Ammon's horn (tissue), 1 donor: ENCODE data around the gene FGF9.

Experiments
- DNase-seq: peaks from one replicate; pipeline ENCODE4 v3.0.0-alpha.2; 2016; ENCODE audit warnings: low spot score

The FGF9 gene

GRCh38 chr13:21710163-21710562 is 39.3 kb downstream of the FGF9 start:
- no peak for DNase-seq

DNA sequence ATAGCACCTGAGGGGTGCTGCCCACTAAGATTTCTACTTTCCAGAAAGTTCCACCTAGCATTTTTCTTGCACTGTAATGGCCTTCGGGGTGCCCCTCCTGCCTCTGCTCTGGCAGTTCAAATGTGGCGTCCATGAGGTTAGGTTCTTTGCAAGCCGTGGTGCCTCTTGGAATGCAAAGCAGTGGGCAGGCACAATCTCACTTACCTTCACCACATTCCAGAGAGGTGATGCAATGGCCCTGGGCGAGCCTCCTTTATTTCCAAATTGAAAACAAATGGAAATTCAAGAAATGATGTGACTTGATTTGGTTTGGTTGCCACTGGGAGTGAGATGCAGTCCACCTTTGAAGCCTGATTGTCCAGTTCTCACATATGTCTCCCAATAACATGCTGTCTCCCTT is 46.9 kb downstream of the FGF9 start:
- DNase-seq: no peak

DNA sequence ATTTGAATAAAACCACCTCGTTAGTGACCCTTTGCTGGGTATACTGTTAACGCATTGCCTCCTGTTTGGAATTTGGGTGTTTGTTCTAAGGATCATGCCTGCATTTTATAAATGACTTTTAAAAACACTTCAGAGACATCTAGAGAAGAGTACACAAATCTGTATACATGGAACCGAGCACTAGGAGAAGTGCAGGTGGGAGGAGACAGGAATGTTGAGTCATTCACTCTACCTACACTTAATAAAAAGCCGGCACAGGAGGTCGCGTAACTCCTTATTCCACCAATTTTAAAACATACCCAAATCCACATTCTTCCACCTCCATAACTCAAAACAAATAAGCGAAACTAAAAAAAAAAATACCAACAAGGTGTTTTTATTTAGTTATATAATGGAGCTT is 48.6 kb downstream of the FGF9 start:
- DNase-seq: no peak

DNA sequence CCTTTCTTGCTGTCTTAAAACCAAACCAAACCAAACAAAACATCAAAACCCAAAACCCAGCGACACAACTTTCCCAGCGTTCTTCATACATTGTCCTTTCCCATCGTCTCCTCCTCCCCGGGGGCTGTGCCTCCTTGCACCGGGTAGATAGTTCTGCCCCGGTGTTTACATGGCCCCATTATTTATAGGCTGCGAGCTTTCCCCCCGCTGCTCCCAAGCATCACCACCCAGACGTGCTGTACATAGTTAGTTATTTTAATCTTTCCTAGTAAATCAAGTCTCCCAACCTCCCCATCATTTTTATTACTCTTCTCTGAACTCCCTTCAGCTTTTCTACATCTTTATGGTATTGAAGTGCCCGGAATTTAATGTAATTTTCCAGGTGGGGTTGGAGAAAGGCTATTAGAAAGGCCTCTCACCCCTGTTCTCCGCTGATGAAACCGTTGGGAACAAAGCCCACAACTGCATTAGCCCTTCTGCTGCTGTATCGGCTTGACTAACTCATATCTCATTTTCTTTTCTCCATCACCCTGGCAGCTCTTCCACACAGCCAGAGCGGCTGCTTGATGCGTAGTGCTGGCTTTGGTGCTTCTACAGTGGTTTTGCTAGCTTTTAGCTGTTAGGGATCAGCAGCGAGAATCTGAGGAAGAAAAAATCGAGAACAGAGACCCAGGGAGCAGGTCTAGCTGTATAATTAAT is 53.1 kb downstream of the FGF9 start:
- no peak for DNase-seq

DNA sequence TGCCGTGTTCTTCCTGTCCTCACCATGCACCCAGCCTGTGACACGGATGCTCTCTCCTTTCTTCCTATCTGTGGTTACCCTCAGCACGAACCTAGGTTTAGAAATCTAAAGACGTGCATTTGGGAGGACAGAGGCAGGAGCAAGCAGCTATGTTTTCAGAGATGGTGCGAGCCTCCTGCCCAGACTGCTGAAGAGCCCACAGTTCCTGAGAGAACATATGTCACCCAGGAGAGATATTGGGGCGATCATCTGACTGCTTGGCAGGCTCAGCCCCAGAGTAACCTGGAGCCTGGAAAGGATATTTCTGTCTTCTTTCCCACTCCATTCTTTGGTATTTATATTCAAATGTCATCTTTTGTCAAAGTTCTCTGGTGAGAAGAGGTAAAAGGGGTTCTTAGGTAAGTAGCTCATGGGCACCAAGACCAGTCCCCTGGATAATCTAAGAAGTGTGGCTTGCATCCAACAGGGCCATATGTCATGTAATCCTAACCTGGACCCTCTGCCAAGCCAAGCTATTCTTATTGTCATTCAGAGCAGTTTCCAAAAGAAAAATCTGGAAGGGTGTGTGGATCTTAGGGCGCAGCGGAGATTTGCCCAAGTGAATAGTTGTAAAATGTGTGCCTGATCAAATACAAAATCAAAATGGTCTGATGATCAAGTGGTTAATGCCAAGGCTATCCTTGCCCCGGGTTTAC is 59.5 kb downstream of the FGF9 start:
- no peak for DNase-seq

DNA sequence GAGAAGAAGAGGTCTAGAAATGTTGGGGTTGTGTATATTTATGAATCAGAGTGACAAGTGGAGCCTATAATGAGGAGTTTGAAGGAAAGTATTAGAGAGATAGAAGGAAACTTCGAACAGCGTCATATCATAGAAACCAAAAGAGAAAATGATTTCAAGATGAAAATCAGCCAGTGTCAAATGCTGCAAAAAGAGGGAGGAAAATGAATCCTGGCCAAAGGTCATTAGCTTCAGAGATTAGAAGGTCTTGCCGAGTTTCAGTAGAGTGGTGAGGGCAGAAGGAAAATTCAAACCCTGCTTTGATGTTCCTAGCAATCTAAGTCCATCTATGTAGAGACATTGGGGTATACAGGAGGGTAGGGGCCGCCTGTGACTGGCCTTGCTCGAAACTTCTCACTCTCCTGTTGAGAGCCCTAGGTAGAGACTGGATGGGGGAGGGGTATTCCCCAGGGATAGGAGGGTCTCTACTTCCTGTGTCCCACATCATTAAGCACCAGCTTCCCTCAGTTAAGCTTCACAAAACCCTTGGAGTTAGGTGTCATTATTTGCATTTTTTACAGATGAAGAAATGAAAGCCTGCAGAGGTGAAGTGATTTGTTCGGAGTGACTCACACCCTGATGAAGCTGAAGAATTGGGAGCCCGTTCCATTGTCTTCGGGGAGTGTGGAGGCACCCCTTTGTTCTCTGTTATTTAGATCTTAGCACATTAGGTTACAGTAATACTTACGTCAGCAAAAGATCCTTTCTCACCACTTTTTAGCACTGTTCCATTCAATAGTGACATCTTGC is 62.8 kb downstream of the FGF9 start:
- DNase-seq: no peak

GRCh38 chr13:21734961-21735360 is 64.1 kb downstream of the FGF9 start:
- no peak for DNase-seq

- no peak for DNase-seq
Observed at GRCh38 chr13:21735701-21736401, 65.0 kb downstream of the FGF9 start.

DNA sequence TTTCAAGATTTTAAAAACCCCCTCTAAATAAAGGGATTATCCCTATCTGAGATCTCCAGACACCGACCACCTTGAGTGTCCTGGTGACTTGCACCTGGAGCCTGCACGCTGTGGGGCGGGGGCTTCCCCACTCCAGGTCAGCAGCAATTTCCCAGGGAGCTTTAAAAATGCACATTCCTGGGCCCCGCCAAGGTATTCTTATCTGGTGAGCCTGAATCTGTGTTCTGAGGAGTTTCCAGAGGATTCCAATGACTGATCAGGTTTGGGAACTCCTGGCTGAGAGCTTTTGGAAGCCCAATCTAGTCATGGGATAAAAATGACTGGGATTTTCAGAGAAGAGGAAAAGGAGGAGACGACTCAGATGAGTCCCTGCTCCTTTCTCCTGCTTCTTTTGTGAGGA is 66.1 kb downstream of the FGF9 start:
- no peak for DNase-seq

GRCh38 chr13:21738630-21739029 is 67.8 kb downstream of the FGF9 start:
- DNase-seq: no peak

DNA sequence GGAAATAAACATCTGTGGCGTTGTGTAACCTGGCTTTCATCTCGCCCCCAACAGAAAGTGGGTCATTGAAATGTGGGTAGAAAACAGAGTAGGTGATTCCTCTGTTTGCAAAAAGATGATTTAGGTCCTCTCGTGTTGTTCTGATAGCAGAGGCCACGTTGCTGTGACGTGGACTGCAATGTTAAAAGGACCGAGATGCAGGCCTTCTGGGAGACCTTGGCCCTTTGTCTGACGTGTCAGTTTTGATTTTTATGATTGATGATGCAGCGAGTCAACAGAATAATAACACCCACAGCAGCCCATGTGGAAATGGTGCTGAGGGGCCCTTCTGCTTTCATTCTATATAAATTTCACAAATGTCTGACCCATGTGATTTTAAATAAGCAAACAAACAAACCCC is 68.9 kb downstream of the FGF9 start:
- no peak for DNase-seq

DNA sequence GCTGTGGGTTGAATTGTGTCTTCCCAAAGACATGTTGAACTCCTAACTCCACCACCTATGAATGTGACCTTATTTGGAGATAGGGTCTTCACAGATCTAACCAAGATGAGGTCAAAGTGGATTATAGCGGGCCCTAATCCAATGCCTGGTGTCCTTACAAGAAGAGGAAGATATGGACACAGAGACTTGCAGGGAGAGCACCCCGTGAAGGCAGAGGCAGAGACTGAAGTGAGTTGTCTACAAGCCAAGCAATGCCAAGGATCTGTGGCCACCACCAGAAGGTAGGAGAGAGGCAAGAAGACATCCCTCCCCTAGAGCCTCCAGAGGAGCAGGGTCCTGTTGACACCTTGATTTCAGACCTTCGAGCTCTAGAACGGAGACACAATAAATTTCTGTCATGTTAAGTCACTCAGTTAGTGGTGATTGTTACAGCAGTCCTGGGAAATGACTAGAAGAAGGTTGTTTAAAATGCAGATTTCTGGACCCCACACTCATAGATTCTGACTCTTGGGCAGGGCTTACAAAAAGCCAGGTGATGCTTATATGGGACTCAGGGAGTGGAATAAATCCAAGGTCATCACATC is 70.6 kb downstream of the FGF9 start:
- no peak for DNase-seq

GRCh38 chr13:21742096-21742495 is 71.2 kb downstream of the FGF9 start:
- no peak for DNase-seq

DNA sequence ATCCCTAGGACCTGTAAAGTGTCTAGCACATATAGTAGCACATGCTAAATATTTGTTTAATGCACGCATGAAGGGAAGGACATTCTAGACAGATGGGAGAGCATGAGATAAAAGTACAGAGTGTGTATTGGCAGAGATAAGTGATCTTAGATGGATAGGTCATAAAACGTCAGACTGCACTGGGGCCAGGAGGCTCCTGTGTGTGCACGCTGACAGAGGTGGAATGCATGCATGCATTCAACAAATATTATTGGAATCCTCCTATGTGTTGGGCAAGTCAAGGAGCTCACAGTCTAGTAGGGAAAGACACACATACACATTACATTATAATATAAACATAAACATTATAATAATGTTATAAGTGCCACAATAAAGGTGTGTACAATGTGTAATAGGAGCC is 73.3 kb downstream of the FGF9 start:
- no peak for DNase-seq

GRCh38 chr13:21745307-21745706 is 74.4 kb downstream of the FGF9 start:
- no peak for DNase-seq

DNA sequence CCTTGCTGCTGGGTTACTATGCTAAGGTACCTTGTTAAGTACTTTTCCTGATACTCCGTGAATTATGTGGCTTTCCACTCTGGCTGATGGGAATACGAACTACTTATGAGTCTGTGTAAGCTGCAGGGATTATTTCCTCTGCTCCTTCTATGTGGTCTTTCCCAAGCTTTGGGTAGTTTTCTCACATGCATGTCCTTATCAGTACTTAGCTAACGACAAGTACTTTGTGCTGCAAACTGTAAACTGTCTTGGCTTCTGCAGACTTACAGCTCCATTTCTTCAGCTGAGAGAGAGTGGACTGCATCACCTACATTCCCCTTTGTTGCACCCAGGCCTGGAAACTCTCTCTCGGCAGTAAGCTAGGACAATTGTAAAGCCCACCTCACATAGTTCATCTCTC is 76.6 kb downstream of the FGF9 start:
- DNase-seq: no peak

GRCh38 chr13:21748166-21748565 is 77.3 kb downstream of the FGF9 start:
- DNase-seq: no peak

DNA sequence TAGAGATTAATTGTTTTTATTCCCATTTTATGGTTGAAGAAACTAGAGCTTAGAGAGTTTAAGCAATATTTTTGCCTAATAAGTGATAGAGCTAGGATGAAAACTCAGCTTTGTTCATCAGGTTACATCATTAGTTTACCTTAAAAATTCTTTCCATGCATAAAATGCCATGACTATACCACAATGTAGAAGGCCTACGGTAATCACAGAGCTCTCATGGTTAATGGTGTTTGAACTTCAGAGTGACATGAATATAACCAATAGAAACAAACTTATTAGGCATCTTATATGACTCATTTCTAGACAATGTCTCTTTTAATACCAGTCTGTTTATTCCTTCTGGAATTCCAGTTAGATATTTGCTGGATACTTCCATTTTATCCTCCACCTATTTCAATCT is 78.5 kb downstream of the FGF9 start:
- no peak for DNase-seq

GRCh38 chr13:21752501-21752900 is 81.6 kb downstream of the FGF9 start:
- DNase-seq: no peak

DNA sequence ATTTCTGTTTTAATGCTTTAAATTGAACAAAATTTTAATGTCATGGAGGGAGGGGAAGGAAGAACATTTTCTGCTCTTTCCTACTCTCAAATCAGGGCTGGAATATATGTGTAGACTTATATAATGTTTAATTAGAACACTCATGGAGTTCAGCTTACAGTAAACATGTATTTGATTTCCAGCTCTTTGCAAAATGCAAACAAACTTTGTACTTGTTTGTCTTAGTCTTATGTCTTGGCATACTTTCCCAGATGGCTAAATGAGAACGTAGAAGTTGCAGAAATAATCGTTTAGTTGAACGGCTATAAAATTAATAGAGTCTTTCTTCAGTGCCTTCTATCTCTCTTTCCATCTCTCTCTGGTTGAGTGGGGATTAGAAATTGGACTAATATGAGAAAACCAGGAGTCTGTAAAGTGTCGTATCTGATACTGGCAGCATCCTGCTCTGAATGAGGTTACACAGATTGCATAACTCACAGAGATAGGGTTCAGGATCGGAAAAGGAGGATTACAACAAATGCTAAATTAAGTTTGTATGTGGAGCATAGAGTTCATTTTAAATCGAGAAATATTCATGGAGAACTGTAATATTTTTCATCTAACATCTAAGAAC is 82.3 kb downstream of the FGF9 start:
- no peak for DNase-seq
